Activated naive CD4-positive, alpha-beta T cell (primary cell): ENCODE data around the gene DLGAP1.
"Not testable (repeated sequence)": the region's sequence is repeated elsewhere in the genome, so short reads cannot be mapped to it uniquely, and the experiment has no call there.

Source experiments
- DNase-seq, 4 experiments: peaks; one replicate each; lab custom pipeline; 2025; lab: John Stamatoyannopoulos, UW

Gene DLGAP1

DNA sequence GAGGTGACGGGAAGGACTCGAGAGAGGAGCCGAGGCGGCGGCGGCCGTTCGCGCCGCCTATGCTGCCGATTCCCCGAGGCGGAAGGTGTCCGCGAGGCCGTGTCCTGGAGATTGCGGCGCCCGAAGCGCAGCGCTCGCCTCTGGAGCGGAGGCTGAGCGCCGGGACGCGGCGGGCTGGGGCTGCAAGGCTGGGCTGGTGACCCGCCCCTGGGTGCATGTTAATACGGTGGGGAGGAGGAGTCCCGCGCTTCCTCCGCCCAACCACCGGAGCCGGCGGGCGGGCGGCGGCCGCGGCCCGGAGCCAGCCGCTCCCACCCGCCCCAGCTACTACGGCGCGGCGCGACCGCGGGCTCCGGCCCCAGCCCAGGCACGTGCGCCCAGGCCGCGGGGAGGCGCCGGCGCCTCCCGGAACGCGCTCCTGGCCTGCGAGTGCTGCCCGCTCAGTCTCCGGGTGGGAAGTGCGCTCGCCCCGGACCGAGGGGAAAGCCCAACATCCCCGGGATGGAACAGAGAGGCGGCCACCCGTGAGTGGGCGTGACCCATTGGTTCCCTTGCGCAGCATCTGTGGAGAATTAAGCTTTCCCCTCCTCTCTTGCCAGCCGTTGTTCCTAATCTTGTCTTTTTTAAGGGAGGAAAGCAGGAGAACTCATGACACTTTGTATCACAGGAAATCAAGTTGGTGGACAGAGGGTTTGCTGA lies at the start of gene DLGAP1:
Gene DLGAP1, minus strand, starts transcription at position 195 of the 699 bp plus-strand sequence.
- no peak for DNase-seq

GRCh38 chr18:4494703-4495284 lies 39.7 kb upstream of the DLGAP1 start:
- not testable (repeated sequence) for DNase-seq

GRCh38 chr18:4468511-4468910 lies 13.4 kb upstream of the DLGAP1 start:
- no peak for DNase-seq

GRCh38 chr18:4454537-4455112 lies 482 bp downstream of the DLGAP1 start:
- no peak for DNase-seq

- no peak for DNase-seq
Observed at GRCh38 chr18:4453874-4454536, 1.1 kb downstream of the DLGAP1 start.

GRCh38 chr18:4453567-4453873 lies 1.6 kb downstream of the DLGAP1 start:
- DNase-seq: no peak

- DNase-seq: no peak
Observed at GRCh38 chr18:4450065-4450658, 4.9 kb downstream of the DLGAP1 start.

DNA sequence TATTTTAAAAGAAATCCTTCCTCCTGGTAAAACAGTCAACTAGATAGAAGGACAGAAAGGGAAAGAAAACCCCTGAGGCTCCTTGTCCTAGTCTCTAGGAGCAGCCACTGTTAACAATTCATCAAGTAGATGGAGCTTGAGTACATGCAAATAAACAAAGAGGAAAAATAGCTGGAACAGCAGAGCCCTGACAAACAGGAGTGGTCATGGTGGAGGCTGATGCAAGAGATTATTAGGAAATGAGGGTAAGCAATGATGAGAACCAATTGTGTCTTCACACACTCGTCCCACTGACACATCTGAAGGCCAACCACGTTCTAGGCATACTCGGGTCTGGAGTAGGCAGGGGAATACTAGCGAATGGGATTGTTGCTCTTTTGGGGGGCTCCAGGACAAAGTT lies 9.2 kb downstream of the DLGAP1 start:
- DNase-seq: no peak

GRCh38 chr18:4444306-4444705 lies 10.8 kb downstream of the DLGAP1 start:
- DNase-seq: no peak

DNA sequence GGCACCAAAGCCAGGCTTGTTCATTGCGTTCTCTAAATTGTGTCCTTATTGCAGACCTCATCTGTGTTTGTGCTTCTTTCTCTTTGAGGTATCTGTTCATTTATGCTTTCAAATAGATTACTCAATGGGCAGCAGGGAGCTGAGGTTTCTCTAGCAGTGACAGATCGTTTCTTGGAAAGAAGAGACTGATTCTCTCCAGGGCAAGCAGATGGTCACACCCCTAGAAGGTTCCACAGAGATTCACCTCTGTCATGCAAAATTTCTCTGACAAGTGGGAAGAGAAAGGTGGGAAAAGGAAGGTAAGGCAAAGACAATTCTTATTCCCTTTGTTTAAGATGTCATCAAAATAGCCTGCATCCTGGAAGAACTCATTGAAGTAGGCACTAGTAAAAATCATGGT lies 14.0 kb downstream of the DLGAP1 start:
- DNase-seq: no peak

DNA sequence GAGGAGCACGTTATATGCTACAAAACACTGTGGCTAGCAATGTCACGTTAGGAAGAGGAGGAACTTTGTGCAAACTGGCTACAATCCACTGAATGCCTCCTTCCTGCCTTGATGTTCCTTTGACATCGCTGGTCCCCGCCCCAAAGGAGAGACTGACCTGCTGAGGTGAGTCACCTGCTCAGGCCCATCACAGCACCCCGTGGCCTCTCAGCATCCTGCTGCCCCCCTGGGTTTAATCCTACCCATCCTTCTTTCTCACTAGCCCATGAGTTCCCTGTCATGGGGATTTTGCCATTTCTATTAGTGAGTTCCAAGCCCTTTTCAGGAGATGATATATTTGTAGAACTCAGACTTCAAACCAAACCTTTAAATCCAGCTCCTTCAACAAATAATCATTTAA lies 16.2 kb downstream of the DLGAP1 start:
- no peak for DNase-seq

DNA sequence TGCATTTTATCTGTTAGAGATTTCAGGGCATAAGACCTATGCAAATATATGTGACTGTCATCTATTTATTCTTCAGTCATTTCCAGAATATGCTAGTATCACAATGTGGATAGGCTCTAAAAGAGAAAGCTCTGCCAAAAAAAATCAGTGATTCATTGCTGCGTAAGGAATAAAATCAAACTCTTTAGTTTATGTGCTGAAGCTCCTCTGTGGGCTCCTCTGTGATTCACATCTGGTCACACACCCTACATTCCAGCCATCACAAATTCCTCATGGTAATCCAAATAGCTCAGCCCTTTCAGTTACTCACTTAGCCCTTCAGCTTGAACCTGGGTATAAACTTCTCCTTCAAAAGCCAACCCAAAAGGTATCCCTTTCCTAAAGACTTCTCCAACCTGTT lies 21.4 kb downstream of the DLGAP1 start:
- no peak for DNase-seq

GRCh38 chr18:4430836-4431235 lies 24.3 kb downstream of the DLGAP1 start:
- no peak for DNase-seq

- no peak for DNase-seq
Observed at GRCh38 chr18:4417714-4418113, 37.4 kb downstream of the DLGAP1 start.

DNA sequence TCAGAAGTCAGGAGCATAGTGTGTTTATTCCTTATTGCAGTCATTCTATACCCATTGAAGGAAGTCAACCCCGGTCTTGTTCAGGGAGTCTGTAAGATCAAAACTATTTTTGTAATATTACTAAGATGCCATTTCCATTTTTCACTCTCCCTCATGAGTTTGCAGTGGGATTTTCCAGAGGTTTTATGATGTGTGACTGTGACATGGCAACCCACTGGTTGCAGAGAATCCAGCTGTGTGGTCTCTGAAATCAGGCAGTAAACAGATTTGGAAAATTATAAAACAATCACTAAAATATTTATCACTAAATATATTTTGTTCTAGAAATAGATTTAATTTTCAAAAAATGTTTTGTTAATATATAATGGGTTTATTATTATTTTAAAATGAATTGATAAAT lies 38.1 kb downstream of the DLGAP1 start:
- DNase-seq: no peak

GRCh38 chr18:4412286-4412685 lies 42.8 kb downstream of the DLGAP1 start:
- no peak for DNase-seq

- DNase-seq: no peak
Observed at GRCh38 chr18:4406856-4407255, 48.3 kb downstream of the DLGAP1 start.

DNA sequence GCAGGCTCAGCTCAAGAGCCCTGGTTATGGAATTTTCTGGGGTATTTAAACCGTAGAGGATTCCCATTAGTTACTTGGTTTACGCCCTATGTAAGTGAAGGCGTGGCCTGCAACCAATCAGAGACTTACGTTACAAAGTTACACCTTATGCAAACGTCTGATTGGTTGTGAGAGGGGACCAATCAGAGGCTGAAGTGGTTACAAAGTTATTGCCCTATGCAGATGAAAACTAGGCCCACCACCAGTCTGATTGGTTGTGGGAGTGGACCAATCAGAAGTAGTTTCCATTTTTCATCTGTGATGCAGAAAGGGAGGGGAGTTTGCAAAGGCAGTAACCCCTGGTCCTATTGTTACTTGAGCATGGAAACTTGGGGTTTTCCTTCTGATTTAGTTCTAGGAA lies 49.1 kb downstream of the DLGAP1 start:
- DNase-seq: no peak

- no peak for DNase-seq
Observed at GRCh38 chr18:4403836-4404235, 51.3 kb downstream of the DLGAP1 start.

- no peak for DNase-seq
Observed at GRCh38 chr18:4400911-4401310, 54.2 kb downstream of the DLGAP1 start.

GRCh38 chr18:4399929-4400328 lies 55.2 kb downstream of the DLGAP1 start:
- DNase-seq: no peak

DNA sequence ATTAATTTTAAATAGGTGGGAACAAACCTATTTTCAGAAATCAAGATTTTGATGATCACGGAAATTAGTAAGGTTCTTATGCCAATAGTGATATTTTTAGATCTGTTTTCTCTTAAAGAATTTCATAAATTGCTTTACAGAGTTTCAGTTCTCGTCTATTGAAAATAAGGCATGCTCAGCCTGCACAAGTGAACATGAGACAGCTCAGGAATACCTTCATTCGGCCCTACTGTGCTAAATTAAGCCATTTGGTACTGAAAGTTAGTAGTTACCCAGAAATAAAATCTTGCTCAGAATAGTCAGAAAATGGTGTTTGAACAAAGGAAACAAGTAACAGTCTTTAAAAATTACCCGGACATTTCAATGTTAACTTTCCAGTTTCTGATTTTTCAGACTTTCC lies 60.4 kb downstream of the DLGAP1 start:
- no peak for DNase-seq

GRCh38 chr18:4391859-4392258 lies 63.2 kb downstream of the DLGAP1 start:
- DNase-seq: no peak
